DMS114 treated with DMSO at 0.1 percent for 48 hours (cell line): Measurements from ENCODE around the gene CES2.
A peak's percentile ranks its signal among the peaks of the same experiment; 100 is the strongest.
"Not testable (repeated sequence)": the region's sequence is repeated elsewhere in the genome, so short reads cannot be mapped to it uniquely, and the experiment has no call there.

Experiments used
- DNase-seq: peaks from one replicate; lab custom pipeline; 2025; ENCODE audit not compliant: unreplicated experiment; lab: John Stamatoyannopoulos, UW

Gene CES2, protein sequence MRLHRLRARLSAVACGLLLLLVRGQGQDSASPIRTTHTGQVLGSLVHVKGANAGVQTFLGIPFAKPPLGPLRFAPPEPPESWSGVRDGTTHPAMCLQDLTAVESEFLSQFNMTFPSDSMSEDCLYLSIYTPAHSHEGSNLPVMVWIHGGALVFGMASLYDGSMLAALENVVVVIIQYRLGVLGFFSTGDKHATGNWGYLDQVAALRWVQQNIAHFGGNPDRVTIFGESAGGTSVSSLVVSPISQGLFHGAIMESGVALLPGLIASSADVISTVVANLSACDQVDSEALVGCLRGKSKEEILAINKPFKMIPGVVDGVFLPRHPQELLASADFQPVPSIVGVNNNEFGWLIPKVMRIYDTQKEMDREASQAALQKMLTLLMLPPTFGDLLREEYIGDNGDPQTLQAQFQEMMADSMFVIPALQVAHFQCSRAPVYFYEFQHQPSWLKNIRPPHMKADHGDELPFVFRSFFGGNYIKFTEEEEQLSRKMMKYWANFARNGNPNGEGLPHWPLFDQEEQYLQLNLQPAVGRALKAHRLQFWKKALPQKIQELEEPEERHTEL

DNA sequence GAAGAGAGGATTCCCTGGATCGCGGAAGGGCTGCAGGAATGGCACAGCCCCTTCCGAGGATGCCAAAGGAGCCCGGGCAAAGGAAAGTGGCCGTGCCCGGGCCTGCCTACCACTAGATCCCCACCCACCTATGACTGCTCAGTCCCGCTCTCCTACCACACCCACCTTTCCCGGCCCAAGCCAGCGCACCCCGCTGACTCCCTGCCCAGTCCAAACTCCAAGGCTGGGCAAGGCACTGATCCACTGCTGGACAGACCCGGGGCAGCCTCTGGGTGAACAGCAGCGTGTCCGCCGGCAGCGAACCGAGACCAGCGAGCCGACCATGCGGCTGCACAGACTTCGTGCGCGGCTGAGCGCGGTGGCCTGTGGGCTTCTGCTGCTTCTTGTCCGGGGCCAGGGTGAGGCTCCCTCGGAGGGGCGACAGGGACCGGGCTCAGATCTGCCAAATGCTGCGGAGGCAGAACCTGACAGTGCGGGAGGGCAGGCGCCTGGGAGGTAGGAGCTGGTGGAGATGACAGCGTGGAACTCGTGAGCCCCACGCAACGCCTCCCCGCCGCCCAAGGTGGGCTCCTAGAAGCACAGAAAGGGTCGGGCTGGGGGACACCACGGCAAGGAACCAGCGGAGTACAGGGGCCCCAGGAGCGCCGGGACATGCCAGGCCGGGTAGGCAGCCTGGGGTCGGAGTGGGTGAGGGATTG, at the start of gene CES2:
Gene CES2 (plus strand): TSS at position 203 of the 698 bp plus-strand sequence. CDS start 120 bp downstream, at position 323.
- no peak for DNase-seq

DNA sequence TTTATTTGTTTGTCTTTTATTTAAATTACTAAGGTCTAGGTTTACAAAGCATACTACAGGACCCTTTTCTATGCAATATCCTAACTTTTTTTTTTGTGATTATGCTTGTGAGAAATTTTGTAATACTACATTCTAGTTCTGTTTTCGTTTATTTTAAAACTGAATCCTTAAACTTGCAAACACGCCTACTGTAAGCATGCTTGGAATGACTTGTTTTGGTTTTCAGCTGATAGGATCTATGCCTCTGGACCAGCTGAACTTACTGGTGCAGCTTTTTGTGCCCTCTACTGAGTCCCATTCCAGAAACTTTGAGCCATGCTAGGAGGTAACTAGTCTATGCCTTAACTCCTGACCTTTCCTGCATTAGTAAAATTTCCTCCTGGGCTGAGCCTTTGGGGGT, 49.0 kb upstream of the CES2 start:
- DNase-seq: no peak

DNA sequence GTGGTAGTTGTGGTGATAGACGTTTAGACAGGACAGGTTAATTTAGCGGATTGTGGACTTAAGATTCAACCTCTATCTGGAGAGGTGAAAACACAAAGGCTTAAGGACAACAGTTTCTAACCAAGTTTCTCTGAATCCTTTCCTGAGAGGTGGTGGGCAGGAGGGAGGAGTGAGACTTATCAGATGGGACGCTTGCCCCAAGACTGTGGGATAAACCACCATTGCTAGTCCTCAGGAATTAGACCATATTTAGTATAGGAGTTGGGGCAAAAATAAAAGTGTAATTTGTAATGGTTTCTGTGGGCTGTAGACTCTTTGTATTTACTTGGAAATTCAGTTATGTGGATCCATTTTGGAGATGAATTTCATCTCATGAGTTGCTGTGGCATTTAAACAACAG, 48.4 kb upstream of the CES2 start:
- DNase-seq: no peak

DNA sequence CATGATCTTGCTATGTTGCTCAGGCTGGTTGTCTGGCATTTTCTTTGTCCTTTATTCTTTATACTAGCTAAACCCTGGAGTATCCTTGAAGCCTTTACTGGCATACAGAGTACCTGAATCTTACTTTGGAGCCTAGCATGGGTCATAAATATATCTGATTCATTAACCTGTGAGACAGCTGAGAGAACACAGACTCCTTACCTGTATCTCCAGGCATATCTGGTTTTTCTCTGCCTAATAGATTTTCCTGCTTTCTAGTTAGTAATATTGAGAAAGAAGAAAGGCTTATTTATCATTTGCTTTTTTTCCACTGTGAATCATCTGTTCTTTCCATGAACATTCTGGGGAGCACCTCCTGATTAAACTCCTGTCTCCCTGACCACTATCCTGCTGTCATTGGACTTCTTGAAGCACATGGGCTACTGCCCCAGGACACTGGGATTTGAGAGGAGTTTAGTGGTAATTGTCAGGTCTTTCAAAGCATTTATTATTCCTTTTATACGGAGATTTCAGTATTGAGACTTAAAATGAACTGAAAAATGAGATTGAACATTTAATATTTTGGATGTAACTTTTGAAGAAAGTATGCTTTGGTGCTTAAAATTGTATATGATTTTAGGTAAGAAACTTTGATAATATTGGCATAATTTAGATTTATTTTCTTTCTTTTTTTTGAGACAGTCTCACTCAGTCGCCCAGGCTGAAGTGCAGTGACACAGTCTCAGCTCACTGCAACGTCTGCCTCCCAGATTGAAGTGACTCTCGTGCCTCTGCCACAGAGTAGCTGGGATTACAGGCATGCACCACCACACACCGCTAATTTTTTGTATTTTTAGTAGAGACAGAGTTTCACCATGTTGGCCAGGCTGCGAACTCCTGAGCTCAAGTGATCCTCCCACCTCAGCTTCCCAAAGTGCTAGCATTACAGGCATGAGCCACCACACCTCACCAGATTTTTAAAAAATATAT, 46.4 kb upstream of the CES2 start:
- no peak for DNase-seq

DNA sequence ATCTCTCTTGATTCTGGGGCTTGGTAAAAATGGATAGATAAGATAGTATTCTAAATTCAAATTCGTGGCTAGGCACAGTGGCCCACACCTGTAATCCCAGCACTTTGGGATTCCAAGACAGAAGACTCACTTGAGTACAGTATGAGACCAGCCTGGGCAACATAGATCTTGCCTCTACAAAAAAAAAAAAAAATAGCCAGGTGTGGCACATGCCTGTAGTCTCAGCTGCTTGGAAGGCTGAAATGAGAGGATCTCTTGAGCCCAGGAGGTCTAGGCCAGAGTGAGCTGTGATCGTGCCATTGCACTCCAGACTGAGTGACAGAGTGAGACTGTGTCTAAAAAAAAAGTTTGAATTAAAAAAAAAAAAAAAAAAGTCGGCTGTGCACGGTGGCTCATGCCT, 45.7 kb upstream of the CES2 start:
- no peak for DNase-seq

DNA sequence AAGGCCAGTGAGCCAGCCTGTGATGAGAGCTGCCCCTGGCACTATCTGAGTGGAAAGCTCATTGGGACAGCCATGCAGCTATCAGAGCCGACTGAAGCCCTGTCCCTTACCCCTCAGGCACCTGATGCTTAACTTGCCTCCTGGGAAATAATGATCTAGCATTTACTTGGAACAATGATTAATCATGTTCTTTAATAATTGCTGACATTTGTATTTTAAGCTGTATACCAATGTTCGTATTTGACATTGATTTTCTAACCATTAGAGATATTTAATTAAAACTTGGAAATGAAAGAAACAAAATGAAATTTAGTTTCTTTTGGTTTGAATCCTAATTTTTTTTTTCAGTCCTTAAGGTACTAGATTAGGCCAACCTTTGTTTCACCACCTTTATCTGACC, 44.5 kb upstream of the CES2 start:
- no peak for DNase-seq

DNA sequence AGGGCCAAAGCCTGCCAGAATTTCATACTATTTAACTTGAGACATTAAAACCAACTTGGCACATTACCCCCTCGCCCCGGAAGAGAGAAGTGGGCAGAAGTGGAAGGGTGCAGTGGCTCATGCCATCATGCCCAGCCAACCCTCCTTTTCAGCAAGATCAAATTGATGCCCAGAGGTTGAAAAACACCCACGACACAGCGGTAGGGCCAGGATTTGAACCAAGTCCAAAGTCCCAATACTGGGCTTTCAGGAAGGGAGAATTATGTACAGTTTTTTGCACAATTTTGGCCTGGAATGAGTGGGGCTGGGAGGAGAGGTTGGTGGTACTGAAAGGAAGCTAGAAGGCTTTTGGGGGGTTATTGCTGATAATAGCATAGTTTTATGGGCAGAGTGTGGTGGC, 44.0 kb upstream of the CES2 start:
- no peak for DNase-seq

DNA sequence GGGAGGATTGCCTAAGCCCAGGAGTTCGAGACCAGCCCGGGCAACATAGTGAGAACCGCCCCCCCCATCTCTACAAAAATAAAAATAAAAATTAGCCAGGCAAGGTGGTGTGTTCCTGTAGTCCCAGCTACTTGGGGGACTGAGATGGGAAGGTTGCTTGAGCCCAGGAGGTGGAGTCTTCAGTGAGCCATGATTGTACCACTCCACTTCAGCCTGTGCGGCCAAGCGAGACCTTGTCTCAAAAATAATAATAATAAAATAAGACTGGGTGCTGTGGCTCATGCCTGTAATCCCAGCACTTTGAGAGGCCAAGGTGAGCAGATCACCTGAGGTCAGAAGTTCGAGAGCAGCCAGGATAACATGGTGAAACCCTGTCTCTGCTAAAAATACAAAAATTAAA, 43.5 kb upstream of the CES2 start:
- DNase-seq: no peak

DNA sequence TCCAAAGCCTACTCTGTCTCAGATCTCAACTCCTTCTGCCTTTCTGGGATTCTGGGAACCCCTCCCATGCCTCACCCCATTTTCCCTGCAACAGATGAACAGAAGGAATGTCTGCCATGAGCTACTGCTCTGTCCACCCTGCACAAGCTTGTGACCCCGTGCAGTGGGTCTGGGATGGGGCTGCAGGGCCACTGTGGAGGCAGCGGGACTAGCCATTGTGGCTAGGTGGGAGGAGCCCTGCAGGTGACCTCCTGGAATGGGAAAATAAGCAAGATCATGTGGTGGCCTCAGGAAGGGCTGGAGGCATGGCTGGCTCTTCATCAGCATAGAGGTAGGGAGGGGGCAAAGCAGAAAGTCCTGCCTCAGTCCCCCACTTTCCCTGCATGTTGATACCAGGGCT, 41.3 kb upstream of the CES2 start:
- no peak for DNase-seq

DNA sequence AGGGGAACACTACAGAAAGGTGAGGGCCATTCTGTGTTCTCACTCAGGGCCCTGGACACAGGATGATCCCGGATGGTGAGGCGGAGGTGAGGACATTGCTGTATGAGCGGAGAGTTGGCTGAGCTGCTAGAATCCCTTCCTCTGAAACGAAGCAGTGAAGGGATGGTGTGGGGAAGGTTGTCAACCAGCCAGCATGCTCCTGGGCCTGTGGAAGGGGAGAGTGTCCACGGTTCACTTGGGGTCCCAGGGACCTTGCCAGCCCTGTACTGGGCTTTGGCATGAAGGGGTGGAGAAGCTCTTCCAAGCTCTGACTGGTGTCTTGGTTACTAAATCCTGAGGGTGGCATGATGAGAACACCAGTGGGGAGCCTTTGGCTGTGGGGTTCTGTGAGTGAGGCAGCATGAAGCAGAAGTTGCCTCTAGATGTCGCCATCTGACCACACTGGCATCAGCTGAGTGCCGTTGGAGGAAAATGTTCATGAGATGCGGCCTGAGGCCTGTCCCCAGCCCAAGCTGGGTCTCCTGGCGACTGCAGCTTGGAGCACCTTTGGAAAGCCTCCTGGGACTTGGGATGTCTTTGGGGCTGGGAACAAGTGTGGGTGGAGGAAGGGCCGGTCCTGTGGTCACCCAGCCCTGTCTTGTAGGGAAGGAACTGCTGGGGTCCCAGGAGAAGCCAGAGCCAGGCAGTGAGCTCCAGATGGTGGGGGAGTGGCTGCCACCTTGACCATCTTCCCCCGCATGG, 40.2 kb upstream of the CES2 start:
- peak; percentile 55 for DNase-seq

DNA sequence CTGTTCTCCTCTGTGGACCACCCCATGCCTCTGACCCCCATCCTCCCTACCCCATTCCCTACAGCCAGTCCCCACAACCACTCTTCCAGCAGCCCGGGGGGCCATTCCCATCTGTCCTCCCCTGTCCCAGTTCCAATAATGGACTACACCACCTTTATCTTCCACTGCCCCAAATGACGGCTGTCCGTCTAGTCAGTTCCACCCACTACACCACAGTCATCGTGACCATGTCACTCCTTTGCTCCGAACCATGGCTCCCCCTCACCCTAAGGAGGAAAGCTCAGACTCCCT, 39.7 kb upstream of the CES2 start:
- no peak for DNase-seq

DNA sequence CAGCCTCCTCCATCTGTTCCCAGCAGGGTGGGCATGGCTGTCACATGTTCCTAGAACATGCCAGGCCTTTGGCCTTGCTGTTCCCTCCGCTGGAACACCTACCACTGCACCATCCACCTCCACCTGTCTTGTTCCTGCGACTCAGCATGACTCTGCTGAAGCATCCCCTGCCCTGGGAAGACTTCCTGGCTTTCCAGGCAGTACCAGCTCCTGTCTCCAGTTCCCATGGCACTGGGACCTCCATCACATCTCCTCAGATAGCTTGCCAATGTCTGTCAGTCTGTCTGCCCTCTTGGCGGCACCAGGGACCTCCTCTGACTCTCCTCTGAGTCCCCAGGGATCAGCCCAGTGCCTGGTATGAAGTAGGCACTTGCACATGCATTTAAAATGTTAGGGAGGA, 39.3 kb upstream of the CES2 start:
- DNase-seq: no peak

DNA sequence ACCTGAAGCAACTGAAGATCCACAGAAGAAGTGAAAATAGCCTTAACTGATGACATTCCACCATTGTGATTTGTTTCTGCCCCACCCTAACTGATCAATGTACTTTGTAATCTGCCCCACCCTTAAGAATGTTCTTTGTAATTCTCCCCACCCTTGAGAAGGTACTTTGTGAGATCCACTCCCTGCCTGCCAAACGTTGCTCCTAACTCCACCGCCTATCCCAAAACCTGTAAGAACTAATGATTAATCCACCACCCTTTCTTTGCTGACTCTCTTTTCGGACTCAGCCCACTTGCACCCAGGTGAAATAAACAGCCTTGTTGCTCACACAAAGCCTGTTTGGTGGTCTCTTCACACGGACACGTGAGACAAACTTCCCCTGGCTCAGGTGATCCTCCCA, 38.6 kb upstream of the CES2 start:
- DNase-seq: not testable (repeated sequence)

DNA sequence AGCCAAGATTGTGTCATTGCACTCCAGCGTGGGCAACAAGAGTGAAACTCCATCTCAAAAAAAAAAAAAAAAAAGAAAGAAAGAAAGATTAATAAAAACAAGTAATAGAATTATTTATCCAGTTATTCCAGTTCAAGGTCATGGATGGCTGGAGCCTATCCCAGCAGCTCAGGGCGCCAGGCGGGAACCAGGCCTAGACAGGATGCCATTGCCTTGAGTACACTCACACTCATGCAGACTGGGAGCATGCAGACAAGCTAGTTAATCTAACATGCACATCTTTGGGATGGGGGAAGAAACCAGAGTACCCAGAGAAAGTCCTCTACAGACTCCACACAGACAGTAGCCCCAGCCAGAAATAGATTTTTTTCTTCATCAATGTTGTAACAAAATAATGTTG, 37.1 kb upstream of the CES2 start:
- no peak for DNase-seq

DNA sequence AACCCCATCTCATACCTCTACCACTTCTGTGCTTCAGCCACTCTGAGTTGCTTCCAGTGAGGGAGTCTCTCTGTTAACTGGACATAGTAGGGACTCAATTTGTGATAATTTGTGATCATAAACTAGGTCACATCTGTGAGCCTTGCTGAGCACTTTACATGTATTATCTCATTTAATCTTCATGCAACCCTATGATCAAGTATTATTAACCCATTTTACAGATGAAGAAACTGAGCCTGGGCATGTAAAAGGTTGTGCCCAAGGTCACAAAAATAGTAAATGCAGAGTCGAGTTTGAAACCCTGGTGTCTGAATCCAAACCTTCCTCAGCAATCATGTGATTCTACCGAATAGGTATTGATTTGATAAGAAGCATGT, 36.4 kb upstream of the CES2 start:
- no peak for DNase-seq

DNA sequence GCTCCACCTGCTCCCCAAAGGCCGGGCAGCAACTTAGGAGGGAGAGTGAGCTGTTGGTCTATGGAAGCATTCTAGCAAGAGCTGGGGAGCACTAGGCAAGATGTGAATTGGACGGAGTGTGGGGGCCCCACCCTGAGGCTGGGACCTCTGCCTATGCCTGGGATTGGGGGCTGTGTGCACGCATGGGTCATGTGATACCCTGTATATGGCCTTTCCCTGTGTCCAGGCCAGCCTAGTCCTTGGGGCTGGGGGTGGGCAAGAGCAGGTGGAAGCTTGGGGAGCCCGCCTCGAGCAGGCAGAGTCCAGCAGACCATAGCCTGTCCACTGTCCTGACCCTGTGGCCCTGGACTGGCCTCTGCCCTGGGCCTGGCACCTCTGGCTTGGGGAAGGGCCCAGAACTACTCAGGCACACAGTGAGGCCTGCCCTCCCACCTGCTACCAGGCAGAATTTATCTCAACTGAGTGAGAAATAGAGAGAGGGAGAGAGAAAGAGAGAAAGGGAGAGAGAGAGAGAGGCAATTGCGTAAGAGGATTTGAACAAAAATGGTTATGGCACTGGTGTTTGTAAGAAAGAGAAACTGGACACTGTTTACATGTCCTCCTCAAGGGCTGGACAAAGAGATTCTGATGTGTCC, 35.9 kb upstream of the CES2 start:
- DNase-seq: no peak

DNA sequence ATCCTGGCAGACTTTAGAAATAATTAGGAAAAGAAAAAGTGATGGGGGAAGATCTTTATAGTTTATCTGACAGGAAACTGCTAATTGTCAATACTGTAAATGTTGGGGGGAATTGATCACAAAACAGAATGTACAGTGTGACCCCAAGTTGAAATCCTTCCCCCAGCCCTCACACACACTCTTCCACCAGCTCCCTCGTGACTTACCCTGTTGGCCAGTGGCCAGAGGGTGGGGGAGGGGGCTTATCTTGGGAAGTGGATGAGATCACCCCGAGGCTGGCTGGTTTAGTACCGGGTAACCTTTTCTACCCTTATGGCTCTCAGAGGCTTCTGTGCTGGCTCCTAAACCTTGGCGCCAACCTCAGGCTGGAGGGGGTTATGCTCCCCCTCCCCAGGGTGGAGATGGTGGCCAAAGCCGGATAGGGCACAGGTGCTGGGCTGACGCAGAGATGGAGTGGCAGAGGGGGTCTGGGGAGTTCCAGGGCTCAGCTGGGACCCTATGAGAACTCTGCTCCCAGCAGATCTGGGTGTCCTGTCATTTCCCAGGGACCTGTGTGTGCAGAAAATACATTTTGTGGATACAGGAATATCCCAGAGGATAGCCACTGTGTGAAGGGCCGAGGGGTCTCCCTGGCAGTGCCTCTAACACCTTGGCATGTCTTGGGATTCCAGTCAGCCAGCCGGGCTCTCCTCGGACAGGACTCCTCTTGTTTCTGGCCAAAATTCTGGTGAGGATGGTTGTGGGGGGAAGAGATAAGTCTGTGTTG, 35.2 kb upstream of the CES2 start:
- DNase-seq: no peak

DNA sequence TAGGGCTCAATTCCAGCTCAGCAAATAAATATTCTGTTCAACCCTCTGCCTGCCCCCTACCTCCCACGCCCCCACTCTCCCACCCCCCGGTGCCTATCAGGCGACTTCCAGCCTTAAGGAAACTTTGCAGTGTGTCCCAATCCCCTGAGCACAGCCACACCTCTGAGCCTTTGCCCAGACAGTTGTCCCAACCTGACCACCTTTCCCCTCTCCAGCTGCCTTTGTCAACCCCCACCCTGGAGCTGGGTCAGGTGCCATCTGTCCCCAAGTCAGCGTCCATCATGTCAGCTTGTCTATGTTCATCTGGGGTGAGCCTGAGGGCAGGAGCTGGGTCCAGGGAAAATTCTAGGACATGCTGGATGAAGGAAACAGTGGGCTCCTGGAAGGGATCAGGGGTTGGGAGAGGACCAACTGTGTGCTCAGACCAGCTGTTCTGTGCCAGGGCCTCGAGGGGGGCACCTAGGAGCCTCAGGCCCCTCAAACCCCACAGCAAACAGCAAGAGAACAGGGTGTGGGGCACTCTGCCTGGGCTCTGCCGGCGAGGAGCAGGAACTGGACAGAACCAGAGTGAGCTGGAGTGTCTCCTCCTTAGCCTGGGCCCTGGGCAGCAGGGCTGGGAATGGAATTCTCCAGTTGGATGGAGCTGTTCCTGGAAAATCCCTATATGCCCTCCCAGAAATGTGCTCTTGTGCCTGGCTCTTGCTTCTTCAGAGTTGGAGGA, 34.4 kb upstream of the CES2 start:
- no peak for DNase-seq

DNA sequence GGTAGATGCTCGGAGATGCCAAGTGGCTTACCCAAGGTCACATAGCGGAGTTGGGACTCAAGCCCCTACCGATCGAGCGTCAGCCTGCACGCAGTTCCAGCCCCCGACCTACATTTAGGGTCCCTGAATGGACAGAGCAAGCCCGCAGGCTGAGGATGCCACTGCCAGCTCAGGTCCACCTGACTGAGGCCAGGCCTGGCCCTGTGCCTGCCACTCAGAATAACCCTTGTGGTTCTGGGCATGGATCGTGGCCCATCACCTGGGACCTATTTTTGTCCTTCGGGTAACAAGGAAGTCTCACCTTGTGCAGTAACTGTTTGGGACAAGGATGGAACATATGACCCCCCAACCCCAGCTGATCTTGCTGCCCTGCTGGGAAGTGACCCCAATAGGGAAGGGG, 33.7 kb upstream of the CES2 start:
- no peak for DNase-seq
